Skeletal muscle satellite cell (primary cell): Measurements from ENCODE around the gene AGPAT3.

Experiments
- H3K27me3 ChIP-seq: 2 replicates; pipeline ENCODE4 v1.7.0; 2013; ENCODE audit warnings: low read length; ENCODE audit not compliant: control insufficient read depth, insufficient read depth
- H3K36me3 ChIP-seq: 2 replicates; pipeline ENCODE4 v1.7.0; 2013; ENCODE audit warnings: mild to moderate bottlenecking, control low read depth, low read length; ENCODE audit not compliant: insufficient read depth
- H3K4me1 ChIP-seq: 2 replicates; pipeline ENCODE4 v1.7.0; 2013; ENCODE audit warnings: low read length; ENCODE audit not compliant: control insufficient read depth, insufficient read depth
- H3K4me2 ChIP-seq: 2 replicates; pipeline ENCODE4 v1.7.0; 2013; ENCODE audit warnings: mild to moderate bottlenecking, low read length
- H3K4me3 ChIP-seq: 2 replicates; pipeline ENCODE4 v1.7.0; 2013; ENCODE audit warnings: low read length
- H3K9ac ChIP-seq: 2 replicates; pipeline ENCODE4 v1.7.0; 2013; ENCODE audit warnings: mild to moderate bottlenecking, low read depth, low read length, moderate library complexity
- H3K9me3 ChIP-seq: replicated peaks from 2 replicates; pipeline ENCODE4 v1.7.0; 2013; ENCODE audit warnings: mild to moderate bottlenecking, control low read depth, low read length

Gene AGPAT3

GRCh38 chr21:43912500-43912899, 47.5 kb downstream of the AGPAT3 start:
- no peaks in the 10 kb centered on the region for H3K36me3 ChIP-seq
- no peak overlapping the region for H3K9ac ChIP-seq
- H3K9me3 ChIP-seq: no peaks in the 10 kb centered on the region
- no peak overlapping the region for H3K4me3 ChIP-seq
- no peaks in the 10 kb centered on the region for H3K27me3 ChIP-seq
- no peaks in the 10 kb centered on the region for H3K4me1 ChIP-seq
- H3K4me2 ChIP-seq: no peak overlapping the region

- Histone ChIP-seq H3K4me2 (no peak overlapping the region), H3K36me3 (no peaks in the 10 kb centered on the region), H3K9me3 (no peaks in the 10 kb centered on the region), H3K4me3 (no peak overlapping the region), H3K9ac (no peak overlapping the region), H3K27me3 (no peaks in the 10 kb centered on the region), H3K4me1 (no peaks in the 10 kb centered on the region)
These were observed 47.9 kb downstream of the AGPAT3 start for GRCh38 chr21:43912910-43913309.

GRCh38 chr21:43913928-43914327, 48.9 kb downstream of the AGPAT3 start:
- no peaks in the 10 kb centered on the region for H3K9me3 ChIP-seq

GRCh38 chr21:43916076-43916475, 51.1 kb downstream of the AGPAT3 start:
- no peak overlapping the region for H3K4me3 ChIP-seq

More at GRCh38 chr21:43913928-43914327, 48.9 kb downstream of the AGPAT3 start:
- Histone ChIP-seq H3K4me1 (no peaks in the 10 kb centered on the region), H3K9ac (no peak overlapping the region), H3K36me3 (no peaks in the 10 kb centered on the region), H3K4me2 (no peak overlapping the region), H3K27me3 (no peaks in the 10 kb centered on the region), H3K4me3 (no peak overlapping the region)

DNA sequence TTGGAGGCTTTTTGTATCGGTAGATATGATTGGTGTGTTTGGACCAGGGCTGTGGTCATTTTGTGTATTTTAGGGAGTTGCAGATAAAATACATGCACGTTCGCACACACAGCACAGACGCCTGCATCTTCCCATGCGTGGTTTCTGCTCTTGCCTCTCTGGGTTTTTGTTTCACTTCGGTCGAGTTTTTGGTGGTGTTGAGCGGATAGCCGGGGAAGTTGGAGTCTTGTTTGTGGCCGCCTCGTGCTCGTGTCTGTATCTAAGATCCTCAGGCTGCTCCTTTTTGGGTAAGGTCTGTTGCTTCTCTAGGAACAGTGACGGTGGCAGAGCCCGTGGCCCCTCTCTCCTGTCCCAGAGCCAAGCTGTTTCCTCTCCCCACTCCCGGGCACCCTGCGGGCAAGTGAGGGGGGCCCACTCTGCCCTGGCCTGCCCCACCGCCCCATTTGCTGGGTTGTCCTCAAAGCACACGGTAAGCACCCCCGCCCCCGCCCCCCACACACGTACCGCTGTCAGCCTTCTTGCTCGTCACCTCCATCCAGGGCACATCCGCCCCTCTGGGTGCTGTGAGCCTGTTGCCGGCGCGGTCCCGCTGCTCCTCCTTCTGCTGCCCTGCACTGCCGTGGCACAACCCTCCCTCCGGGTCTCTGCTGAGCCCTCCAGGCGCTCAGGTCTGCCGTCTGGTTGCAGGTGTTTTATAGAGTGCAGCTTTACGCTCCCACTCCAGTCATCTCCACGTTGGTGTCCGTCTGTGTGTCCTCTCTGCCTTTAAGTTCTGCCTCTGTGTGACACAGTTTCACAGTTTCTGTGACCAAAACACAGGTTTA, 51.9 kb downstream of the AGPAT3 start:
- no peaks in the 10 kb centered on the region for H3K27me3 ChIP-seq
- H3K4me1 ChIP-seq: no peaks in the 10 kb centered on the region
- no peak overlapping the region for H3K9ac ChIP-seq
- no peaks in the 10 kb centered on the region for H3K9me3 ChIP-seq
- peak overlapping the region; percentile 68 for H3K4me2 ChIP-seq
- peak overlapping the region; percentile 52 for H3K4me3 ChIP-seq
- no peaks in the 10 kb centered on the region for H3K36me3 ChIP-seq

More at GRCh38 chr21:43916076-43916475, 51.1 kb downstream of the AGPAT3 start:
- Histone ChIP-seq H3K36me3 (no peaks in the 10 kb centered on the region), H3K27me3 (no peaks in the 10 kb centered on the region), H3K4me2 (peak overlapping the region; percentile 68), H3K4me1 (no peaks in the 10 kb centered on the region), H3K9ac (no peak overlapping the region), H3K9me3 (no peaks in the 10 kb centered on the region)

- Histone ChIP-seq H3K4me3 (no peak overlapping the region), H3K27me3 (no peaks in the 10 kb centered on the region), H3K4me1 (no peaks in the 10 kb centered on the region), H3K4me2 (peak overlapping the region; percentile 68), H3K9ac (no peak overlapping the region), H3K36me3 (no peaks in the 10 kb centered on the region), H3K9me3 (no peaks in the 10 kb centered on the region)
These were observed 52.7 kb downstream of the AGPAT3 start for GRCh38 chr21:43917515-43918384.

DNA sequence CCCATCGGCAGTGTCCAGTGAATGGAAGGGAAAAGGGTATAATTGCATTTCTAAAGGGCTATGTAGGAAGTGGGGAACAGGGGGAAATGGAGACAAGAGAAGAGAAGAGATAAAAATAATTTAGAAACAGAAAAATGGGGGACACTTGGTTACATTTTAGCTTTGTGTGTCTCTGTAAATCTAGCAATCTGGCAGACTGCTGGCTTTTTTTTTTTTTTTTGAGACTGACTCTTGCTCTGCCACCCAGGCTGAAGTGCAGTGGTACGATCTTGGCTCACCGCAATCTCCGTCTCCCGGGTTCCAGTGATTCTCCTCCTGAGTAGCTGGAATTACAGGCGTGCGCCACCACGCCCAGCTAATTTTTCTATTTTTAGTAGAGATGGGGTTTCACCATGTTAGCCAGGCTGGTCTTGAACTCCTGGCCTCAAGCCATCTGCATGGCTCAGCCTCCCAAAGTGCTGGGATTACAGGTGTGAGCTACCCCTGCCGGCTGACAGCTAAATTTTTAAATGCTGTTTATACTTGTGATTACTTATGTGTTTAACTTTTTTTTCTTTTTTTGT, 53.4 kb downstream of the AGPAT3 start:
- H3K9ac ChIP-seq: no peak overlapping the region
- no peaks in the 10 kb centered on the region for H3K36me3 ChIP-seq
- peaks cover 3% of the 10 kb centered on the region for H3K4me1 ChIP-seq
- no peaks in the 10 kb centered on the region for H3K27me3 ChIP-seq
- H3K4me2 ChIP-seq: no peak overlapping the region
- H3K9me3 ChIP-seq: no peaks in the 10 kb centered on the region
- H3K4me3 ChIP-seq: no peak overlapping the region

DNA sequence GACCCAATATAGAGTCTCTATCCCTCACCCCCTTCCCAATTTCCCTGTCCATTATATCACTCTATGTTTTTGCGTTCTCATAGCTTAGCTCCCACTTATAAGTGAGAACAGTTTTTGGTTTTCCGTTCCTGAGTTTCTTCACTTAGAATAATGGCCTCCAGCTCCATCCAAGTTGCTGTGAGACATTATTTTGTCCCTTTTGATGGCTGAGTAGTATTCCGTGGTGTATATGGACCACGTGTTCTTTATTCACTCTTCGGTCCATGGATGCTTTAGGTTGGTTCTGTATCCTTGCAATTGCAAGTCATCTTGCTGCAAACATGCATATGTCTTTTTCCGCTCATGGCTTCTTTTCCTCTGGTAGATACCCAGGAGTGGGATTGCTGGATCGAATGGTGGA, 54.3 kb downstream of the AGPAT3 start:
- H3K27me3 ChIP-seq: no peaks in the 10 kb centered on the region
- no peak overlapping the region for H3K4me3 ChIP-seq
- peaks cover 6% of the 10 kb centered on the region for H3K4me1 ChIP-seq

GRCh38 chr21:43919871-43920801, 55.1 kb downstream of the AGPAT3 start:
- peaks cover 6% of the 10 kb centered on the region for H3K4me1 ChIP-seq
- H3K9me3 ChIP-seq: no peaks in the 10 kb centered on the region
- no peak overlapping the region for H3K4me3 ChIP-seq
- H3K27me3 ChIP-seq: no peaks in the 10 kb centered on the region
- peaks cover 6% of the 10 kb centered on the region for H3K36me3 ChIP-seq
- H3K4me2 ChIP-seq: no peak overlapping the region
- H3K9ac ChIP-seq: no peak overlapping the region

More for the DNA sequence above, 54.3 kb downstream of the AGPAT3 start:
- H3K9me3 ChIP-seq: no peaks in the 10 kb centered on the region
- H3K9ac ChIP-seq: no peak overlapping the region
- no peak overlapping the region for H3K4me2 ChIP-seq
- peaks cover under 1% of the 10 kb centered on the region for H3K36me3 ChIP-seq

GRCh38 chr21:43921571-43921978, 56.6 kb downstream of the AGPAT3 start:
- no peak overlapping the region for H3K9ac ChIP-seq
- H3K4me2 ChIP-seq: no peak overlapping the region
- no peaks in the 10 kb centered on the region for H3K27me3 ChIP-seq
- peaks cover 8% of the 10 kb centered on the region for H3K36me3 ChIP-seq
- H3K4me3 ChIP-seq: no peak overlapping the region
- no peaks in the 10 kb centered on the region for H3K9me3 ChIP-seq
- peaks cover 6% of the 10 kb centered on the region for H3K4me1 ChIP-seq
